Muscle of arm (tissue), 12 donors: Measurements from ENCODE around the gene THAP7. TPM values are rescaled to one million over a fixed set of nuclear protein-coding genes. Genes with fewer than 3 reads are reported as not detected.
"Not testable (repeated sequence)": the region's sequence is repeated elsewhere in the genome, so short reads cannot be mapped to it uniquely, and the experiment has no call there.

ENCODE experiments used
- DNase-seq: peaks from one replicate; pipeline ENCODE4 v3.0.0-alpha.2; 2013
- polyA plus RNA-seq, 12 donors: library from polyadenylated mRNA; unstranded; fragments of 120-200 nt; gene quantifications; one replicate each; pipeline ENCODE4 v1.2.1, GENCODE V29; 2013; ENCODE audit not compliant: insufficient read length in 12 of 12

The THAP7 gene
- polyA plus RNA-seq, 12 donors = 11.2 to 20.3 (median 14.9) TPM; not detected in 1

- no peak for DNase-seq
Measured at GRCh38 chr22:20980938-20981722, 20.8 kb downstream of the THAP7 start.

DNA sequence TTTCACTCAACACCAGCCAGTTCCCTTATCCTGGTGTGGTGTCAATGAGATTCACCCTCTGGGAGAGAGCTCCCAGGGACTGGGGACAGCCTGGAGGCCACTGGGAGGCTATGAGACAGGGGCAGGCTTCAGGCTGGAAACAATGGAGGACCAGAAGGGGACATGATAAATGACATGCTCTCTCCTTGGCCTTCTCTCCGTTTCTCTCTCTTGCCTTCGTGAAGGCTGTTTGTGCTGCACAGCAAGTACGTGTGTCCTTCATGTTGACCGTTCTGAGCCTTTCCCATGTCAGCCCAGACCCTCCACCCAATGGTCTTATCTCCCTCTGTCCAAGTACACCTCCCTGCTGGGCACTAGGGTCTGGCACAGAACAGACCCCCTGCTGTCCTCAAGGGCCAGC lies 21.4 kb downstream of the THAP7 start:
- DNase-seq = no peak

GRCh38 chr22:20979940-20980453 lies 21.9 kb downstream of the THAP7 start:
- no peak for DNase-seq

DNA sequence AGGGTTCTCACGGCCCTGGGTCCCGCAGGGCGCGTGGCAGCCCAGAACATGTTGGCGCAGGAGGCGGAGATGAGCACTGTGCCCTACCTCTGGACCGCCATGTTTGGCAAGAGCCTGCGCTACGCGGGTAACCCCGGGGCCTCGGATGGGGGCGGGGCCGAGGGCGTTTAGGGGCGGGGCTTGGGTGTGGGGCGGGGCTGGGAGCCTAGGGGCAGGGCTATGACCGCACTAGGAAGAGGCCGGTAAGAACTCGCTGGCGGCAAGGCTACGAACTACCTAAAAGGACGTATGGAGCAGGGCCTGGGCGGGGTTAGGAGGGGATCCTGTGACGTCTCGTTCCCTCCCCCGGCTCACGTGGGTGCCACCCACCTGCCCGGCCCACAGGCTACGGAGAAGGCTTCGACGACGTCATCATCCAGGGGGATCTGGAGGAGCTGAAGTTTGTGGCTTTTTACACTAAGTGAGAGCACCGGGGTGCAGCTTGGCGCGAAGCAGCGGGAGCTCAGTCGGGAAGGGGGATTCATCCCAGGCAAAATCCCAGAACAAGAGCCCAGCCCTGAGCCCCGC lies 22.6 kb downstream of the THAP7 start:
- no peak for DNase-seq

DNA sequence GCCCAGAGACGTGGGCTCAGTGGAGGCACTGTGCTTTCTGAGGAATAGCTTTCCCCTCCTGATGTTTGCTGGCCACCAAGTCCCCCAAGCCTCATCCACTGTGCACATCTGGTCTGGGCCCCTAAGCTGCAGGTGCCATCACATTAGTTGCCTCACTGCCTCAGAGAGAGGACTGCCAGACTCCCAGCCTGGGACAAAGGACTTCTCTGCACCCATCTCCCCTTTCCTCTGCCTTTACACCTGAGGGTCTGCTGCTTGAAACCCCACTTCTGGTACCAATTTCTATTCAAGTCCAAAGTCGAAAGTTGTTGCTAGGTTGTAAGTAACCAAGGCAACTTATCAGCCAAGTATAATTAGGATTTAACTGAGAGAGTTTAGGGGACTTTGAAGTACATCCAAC lies 23.5 kb downstream of the THAP7 start:
- no peak for DNase-seq

DNA sequence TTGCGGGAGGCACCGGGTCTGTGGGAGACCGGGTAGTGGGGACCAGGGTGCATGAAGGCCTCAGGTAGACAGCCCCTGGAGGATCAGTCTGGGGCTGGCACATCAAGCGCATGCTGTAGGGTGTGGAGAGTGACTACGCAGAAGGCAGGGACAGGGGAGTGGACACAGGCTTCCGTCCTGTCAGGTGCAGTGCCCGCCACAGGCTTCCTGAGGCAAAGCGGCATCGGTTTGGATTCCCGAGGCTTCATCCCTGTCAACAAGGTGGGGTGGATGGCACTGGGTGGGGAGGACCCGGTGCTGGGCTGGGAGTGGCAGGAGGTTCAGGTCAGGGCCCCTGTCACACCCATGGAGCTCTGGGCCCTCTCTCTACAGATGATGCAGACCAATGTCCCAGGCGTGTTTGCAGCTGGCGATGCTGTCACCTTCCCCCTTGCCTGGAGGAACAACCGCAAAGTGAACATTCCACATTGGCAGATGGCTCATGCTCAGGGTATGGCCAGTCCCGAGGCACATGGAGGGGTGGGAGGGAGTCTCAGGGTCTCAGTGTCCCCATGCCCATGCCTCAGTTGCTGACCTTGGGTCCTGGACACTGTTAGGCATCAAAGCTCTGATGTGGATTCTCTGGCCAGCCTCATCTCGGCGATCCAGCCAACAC lies 24.3 kb downstream of the THAP7 start:
- no peak for DNase-seq

DNA sequence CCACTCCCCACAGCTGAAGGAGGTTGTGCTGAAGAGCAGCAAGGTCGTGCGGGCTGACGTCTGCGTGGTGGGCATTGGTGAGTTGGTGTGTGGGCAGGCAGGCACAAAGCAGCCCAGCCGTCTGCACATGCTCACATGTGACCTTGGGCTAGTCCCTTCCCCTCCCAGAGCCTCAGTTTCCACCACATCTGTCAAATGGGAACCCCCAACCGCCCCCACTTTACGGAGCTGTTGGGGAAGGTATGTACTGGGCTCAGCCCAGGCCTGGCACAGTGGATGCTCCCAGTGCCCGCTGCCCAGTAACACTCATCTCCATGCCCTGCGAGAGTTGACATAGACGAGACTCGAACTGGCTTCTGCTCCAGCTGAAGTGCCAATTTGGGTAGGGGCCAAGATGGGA lies 24.9 kb downstream of the THAP7 start:
- no peak for DNase-seq

- no peak for DNase-seq
Measured at GRCh38 chr22:20976291-20976877, 25.5 kb downstream of the THAP7 start.

- no peak for DNase-seq
Measured at GRCh38 chr22:20975541-20976290, 26.2 kb downstream of the THAP7 start.

GRCh38 chr22:20974336-20974955 lies 27.5 kb downstream of the THAP7 start:
- no peak for DNase-seq

DNA sequence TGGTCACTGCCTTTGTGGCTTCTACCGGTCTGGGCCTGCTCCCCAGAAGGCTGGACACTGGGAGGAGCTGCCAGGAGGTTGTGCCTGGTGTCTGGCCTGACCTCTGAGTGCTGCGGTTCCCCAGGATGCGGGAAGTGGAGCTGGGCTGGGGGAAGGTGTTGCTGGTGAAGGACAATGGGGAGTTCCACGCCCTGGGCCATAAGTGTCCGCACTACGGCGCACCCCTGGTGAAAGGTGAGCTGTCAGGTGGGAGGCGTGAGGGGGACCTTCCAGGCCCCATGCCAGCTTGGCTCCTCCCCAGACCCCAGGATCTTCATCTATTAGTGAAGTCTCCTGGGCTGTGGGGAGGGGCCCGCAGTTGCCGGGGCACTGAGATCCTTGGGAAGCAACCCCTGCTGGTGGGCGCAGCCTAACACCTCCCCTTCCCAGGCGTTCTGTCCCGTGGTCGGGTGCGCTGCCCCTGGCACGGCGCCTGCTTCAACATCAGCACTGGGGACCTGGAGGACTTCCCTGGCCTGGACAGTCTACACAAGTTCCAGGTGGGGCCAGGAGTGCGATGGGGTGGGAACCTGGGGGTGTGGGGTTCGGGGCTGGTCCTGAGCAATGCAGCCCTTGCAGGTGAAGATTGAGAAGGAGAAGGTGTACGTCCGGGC lies 28.2 kb downstream of the THAP7 start:
- no peak for DNase-seq

DNA sequence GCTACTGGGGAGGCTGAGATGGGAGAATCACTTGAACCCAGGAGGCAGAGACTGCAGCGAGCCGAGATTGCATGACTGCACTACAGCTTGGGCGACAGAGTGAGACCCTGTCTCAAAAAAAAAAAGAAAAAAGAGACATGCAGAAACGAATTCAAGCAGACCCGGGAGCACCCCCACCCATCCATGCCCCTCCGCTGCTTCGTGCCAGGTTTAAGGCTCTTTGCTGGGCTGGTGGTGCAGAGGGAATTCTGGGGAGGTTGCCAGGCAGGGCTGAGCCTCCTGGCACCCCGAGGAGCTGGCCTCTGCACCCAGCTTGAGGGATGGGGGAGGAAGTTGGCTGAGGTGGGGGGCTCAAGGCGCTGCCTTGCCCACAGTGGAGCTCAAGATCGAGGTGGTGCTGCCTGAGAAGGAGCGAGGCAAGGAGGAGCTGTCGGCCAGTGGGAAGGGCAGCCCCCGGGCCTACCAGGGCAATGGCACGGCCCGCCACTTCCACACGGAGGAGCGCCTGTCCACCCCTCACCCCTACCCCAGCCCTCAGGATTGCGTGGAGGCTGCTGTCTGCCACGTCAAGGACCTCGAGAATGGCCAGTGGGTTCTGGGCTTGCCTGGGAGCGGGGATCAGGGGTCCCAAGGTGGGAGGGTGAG lies 28.9 kb downstream of the THAP7 start:
- no peak for DNase-seq

GRCh38 chr22:20972014-20972694 lies 29.8 kb downstream of the THAP7 start:
- not testable (repeated sequence) for DNase-seq

- DNase-seq = no peak
Measured at GRCh38 chr22:20970939-20971657, 30.8 kb downstream of the THAP7 start.

DNA sequence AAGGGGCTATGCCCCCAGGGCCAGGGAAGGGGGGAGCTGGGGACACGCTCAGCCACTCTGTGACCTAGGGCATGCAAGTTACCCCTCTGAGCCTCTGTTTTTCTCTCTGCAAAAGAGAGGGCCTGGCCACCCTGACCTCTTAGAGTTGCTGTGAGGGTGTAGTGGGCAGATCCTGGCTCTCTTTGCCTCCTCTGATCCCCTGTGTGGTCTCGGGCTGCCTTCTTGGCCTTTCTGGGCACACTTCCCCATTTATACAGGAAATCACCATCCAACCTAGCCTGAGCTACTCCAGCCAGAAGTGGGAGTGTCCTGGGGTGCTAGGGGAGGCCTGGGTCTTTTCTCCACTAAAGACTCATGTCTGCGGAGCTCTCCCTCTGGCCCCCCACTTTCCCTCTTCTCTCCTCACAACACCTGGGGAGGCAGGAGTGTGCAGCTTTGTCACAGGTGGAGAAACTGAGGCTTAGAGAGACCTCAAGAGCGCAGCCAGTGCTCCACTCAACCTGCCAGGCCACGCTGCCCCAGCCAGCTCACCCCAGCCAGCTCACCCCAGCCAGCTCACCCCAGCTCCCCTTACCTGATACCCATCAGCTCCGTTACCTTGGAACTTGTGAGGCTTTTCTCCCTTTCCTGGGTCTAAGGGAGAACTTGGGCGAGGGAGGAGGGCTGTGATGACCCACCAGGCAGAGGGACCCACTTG lies 33.5 kb downstream of the THAP7 start:
- no peak for DNase-seq

DNA sequence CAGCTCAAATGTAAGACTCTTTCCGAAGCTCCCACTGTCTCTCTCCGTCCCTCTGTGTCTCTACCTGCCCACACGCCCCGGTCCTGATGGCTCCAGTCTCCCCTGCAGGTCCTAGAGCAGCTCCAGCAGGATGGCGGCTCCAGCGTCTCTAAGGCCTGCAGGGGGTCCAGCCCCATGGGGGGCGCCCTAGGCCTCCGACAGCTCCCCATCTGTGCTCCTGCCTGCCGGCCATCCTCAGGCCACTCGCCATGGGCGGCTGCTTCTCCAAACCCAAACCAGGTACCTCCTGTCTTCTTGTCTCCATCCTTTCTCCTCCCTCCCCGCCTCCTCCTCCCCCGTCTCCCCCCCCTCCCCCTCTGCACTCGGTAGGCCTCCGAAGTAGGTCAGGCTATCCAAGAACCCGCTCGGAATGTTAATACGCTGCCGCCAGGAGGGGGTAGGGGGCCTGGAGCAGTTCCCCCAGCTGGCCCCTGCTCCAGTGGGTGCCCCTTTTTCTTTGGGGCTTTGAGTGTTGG lies 34.2 kb downstream of the THAP7 start:
- no peak for DNase-seq

GRCh38 chr22:20966883-20967696 lies 34.8 kb downstream of the THAP7 start, which contains the start of gene AIFM3:
Gene AIFM3, plus strand, starts transcription at chr22:20967255. Its CDS starts 690 bp downstream, at chr22:20967945.
- no peak for DNase-seq
